HepG2 (cell line): ENCODE results near the gene POLR3K.

ENCODE experiments used
- ARID2 ChIP-seq: sonication (generic); formaldehyde crosslinking; IDR thresholded peaks from 2 replicates; pipeline ENCODE4 v1.8.1; 2022; ENCODE audit warnings: mild to moderate bottlenecking, missing genetic modification reagents, borderline replicate concordance
- CHD2 ChIP-seq: IDR thresholded peaks from 2 replicates; pipeline ENCODE4 v1.6.1; 2011; ENCODE audit warnings: low read depth, low read length, improper control_type of control experiment
- ELF4 ChIP-seq: sonication (generic); formaldehyde crosslinking; IDR thresholded peaks from 2 replicates; pipeline ENCODE4 v1.5.0; 2020; ENCODE audit warnings: missing genetic modification reagents, mild to moderate bottlenecking, moderate library complexity, borderline replicate concordance
- KLF13 ChIP-seq: sonication (generic); formaldehyde crosslinking; IDR thresholded peaks from 2 replicates; pipeline ENCODE4 v1.4.0; 2020; ENCODE audit warnings: mild to moderate bottlenecking, missing genetic modification reagents
- MAX ChIP-seq: IDR thresholded peaks from 2 replicates; pipeline ENCODE4 v1.6.1; 2012; ENCODE audit warnings: inconsistent platforms
- POLR2A ChIP-seq, 2 experiments: IDR thresholded peaks; 2 replicates each; pipeline ENCODE4 v1.6.1; 2011; ENCODE audit warnings: low read depth in 2 of 2, low read length in 2 of 2, mild to moderate bottlenecking in 1 of 2, moderate library complexity in 1 of 2; ENCODE audit not compliant: insufficient read depth in 1 of 2
- SRSF1 ChIP-seq: fragments of 200-400 bp; formaldehyde crosslinking; optimal IDR thresholded peaks from 2 replicates; pipeline ENCODE3; 2017; ENCODE audit warnings: mild to moderate bottlenecking, low read depth, low read length, moderate library complexity
- STAT5B ChIP-seq: sonication (generic); formaldehyde crosslinking; IDR thresholded peaks from 2 replicates; pipeline ENCODE4 v1.4.0; 2020; ENCODE audit warnings: missing genetic modification reagents
- THAP9 ChIP-seq: sonication (generic); formaldehyde crosslinking; IDR thresholded peaks from 2 replicates; pipeline ENCODE4; 2020; ENCODE audit warnings: missing genetic modification reagents, mild to moderate bottlenecking, borderline replicate concordance
- ZNF432 ChIP-seq: sonication (generic); formaldehyde crosslinking; IDR thresholded peaks from 2 replicates; pipeline ENCODE4 v1.5.0; 2020; ENCODE audit warnings: missing genetic modification reagents, mild to moderate bottlenecking, borderline replicate concordance

GRCh38 chr16:72561-73548 lies 19.4 kb upstream of the POLR3K start, which contains the start of gene RHBDF1:
- TF ChIP-seq CHD2, result no peak
- TF ChIP-seq STAT5B, result no peak
- 0 out of 2 replicates have a peak, but pooled peaks have one; percentile 40 for TF ChIP-seq KLF13 (CRISPR knock-in tag)
- no peak for TF ChIP-seq ELF4
- no peak for TF ChIP-seq ARID2 (CRISPR knock-in tag)
- TF ChIP-seq THAP9 (CRISPR knock-in tag), result no peak
- TF ChIP-seq SRSF1, result no peak
- no peak for TF ChIP-seq ZNF432 (CRISPR knock-in tag)
- TF ChIP-seq POLR2A (IDR thresholded peaks at IDR 0.05; ENCODE audit: insufficient read depth in 1 of 2, low read depth in 2 of 2, low read length in 2 of 2), result no peak
- TF ChIP-seq MAX, result 0 out of 2 replicates have a peak, but pooled peaks have one; percentile 32
